ENCODE results near the gene FAM13C.
"Not testable (repeated sequence)": the region's sequence is repeated elsewhere in the genome, so short reads cannot be mapped to it uniquely, and the experiment has no call there.

FAM13C gene

GRCh38 chr10:59279991-59280505 lies 82.3 kb downstream of the FAM13C start:
- DNase-seq (ENCODE audit: low spot score) (no peak), FAIRE-seq (no peak)

- no peak for FAIRE-seq
- no peak for DNase-seq (ENCODE audit: low spot score)
These were observed 82.9 kb downstream of the FAM13C start for GRCh38 chr10:59279476-59279875.

GRCh38 chr10:59276919-59277318 lies 85.4 kb downstream of the FAM13C start:
- DNase-seq (ENCODE audit: low spot score): no peak
- no peak for FAIRE-seq

- no peak for DNase-seq (ENCODE audit: low spot score)
- FAIRE-seq: no peak
These were observed 86.2 kb downstream of the FAM13C start for GRCh38 chr10:59276133-59276532.

GRCh38 chr10:59273445-59273844 lies 88.9 kb downstream of the FAM13C start:
- FAIRE-seq: no peak

GRCh38 chr10:59272061-59272460 lies 90.3 kb downstream of the FAM13C start:
- FAIRE-seq (no peak), DNase-seq (ENCODE audit: low spot score) (no peak)

More at GRCh38 chr10:59273445-59273844, 88.9 kb downstream of the FAM13C start:
- no peak for DNase-seq (ENCODE audit: low spot score)

- DNase-seq (ENCODE audit: low spot score): no peak
- no peak for FAIRE-seq
These were observed 91.2 kb downstream of the FAM13C start for GRCh38 chr10:59271160-59271559.

GRCh38 chr10:59270492-59270891 lies 91.9 kb downstream of the FAM13C start:
- DNase-seq (ENCODE audit: low spot score) (no peak), FAIRE-seq (no peak)

GRCh38 chr10:59269651-59270050 lies 92.7 kb downstream of the FAM13C start:
- DNase-seq (ENCODE audit: low spot score): no peak
- no peak for FAIRE-seq

GRCh38 chr10:59268460-59268859 lies 93.9 kb downstream of the FAM13C start:
- DNase-seq (ENCODE audit: low spot score): no peak
- FAIRE-seq: no peak

- FAIRE-seq (no peak), DNase-seq (ENCODE audit: low spot score) (no peak)
These were observed 96.0 kb downstream of the FAM13C start for GRCh38 chr10:59266321-59266720.

- FAIRE-seq: no peak
These were observed 97.2 kb downstream of the FAM13C start for GRCh38 chr10:59265141-59265540.

GRCh38 chr10:59258890-59259289 lies 103.5 kb downstream of the FAM13C start:
- FAIRE-seq (no peak), DNase-seq (ENCODE audit: low spot score) (no peak)

More at GRCh38 chr10:59265141-59265540, 97.2 kb downstream of the FAM13C start:
- DNase-seq (ENCODE audit: low spot score): peak; percentile 54

GRCh38 chr10:59257224-59257623 lies 105.1 kb downstream of the FAM13C start:
- no peak for DNase-seq (ENCODE audit: low spot score)
- no peak for FAIRE-seq

- FAIRE-seq (no peak), DNase-seq (ENCODE audit: low spot score) (no peak)
These were observed 106.9 kb downstream of the FAM13C start for GRCh38 chr10:59255463-59255862.

GRCh38 chr10:59252491-59252890 lies 109.9 kb downstream of the FAM13C start:
- FAIRE-seq: no peak
- no peak for DNase-seq (ENCODE audit: low spot score)

GRCh38 chr10:59245686-59246085 lies 116.7 kb downstream of the FAM13C start:
- FAIRE-seq: no peak

GRCh38 chr10:59244871-59245270 lies 117.5 kb downstream of the FAM13C start:
- FAIRE-seq: no peak
- DNase-seq (ENCODE audit: low spot score): no peak

More at GRCh38 chr10:59245686-59246085, 116.7 kb downstream of the FAM13C start:
- no peak for DNase-seq (ENCODE audit: low spot score)

GRCh38 chr10:59243611-59244195 lies 118.6 kb downstream of the FAM13C start:
- no peak for DNase-seq (ENCODE audit: low spot score)
- FAIRE-seq: no peak

GRCh38 chr10:59242991-59243390 lies 119.4 kb downstream of the FAM13C start:
- DNase-seq (ENCODE audit: low spot score): no peak
- no peak for FAIRE-seq

GRCh38 chr10:59242057-59242456 lies 120.3 kb downstream of the FAM13C start:
- no peak for FAIRE-seq

GRCh38 chr10:59240582-59241183 lies 121.7 kb downstream of the FAM13C start:
- peak; percentile 20 for DNase-seq (ENCODE audit: low spot score)

More at GRCh38 chr10:59242057-59242456, 120.3 kb downstream of the FAM13C start:
- DNase-seq (ENCODE audit: low spot score): no peak

GRCh38 chr10:59239108-59239507 lies 123.2 kb downstream of the FAM13C start:
- not testable (repeated sequence) for FAIRE-seq; DNase-seq (ENCODE audit: low spot score)

More at GRCh38 chr10:59240582-59241183, 121.7 kb downstream of the FAM13C start:
- FAIRE-seq: no peak

All from urothelium cell line (cell line).